Kidney (tissue), 14 donors: Measurements from ENCODE around the gene TOP3A. TPM values are rescaled to one million over a fixed set of nuclear protein-coding genes. Genes with fewer than 3 reads are reported as not detected.

Experiments
- DNase-seq, 5 donors: peaks; one replicate each; pipeline ENCODE4 v3.0.0-alpha.2; 2013 to 2020
- FAIRE-seq: peaks from 2 replicates; lab custom pipeline; 2012; peaks lifted over from hg19 to GRCh38; lab: Jason Lieb, UNC
- H3K27ac ChIP-seq, 2 donors: one replicate each; pipeline ENCODE4 v1.7.0; 2013; ENCODE audit warnings: low read depth in 2 of 2, low read length in 2 of 2, inconsistent platforms in 1 of 2
- H3K27me3 ChIP-seq: one replicate; pipeline ENCODE4 v1.7.1; 2013; ENCODE audit warnings: low read length, inconsistent platforms; ENCODE audit not compliant: control insufficient read depth, insufficient read depth
- H3K36me3 ChIP-seq, 3 donors: one replicate each; pipeline versions ENCODE4 v1.7.0 to v1.7.1; 2013; ENCODE audit warnings: low read length in 3 of 3, control low read depth in 1 of 3, inconsistent platforms in 1 of 3; ENCODE audit not compliant: insufficient read depth in 3 of 3, control insufficient read depth in 2 of 3
- H3K4me1 ChIP-seq, 3 donors: one replicate each; pipeline versions ENCODE4 v1.7.0 to v1.7.1; 2013; ENCODE audit warnings: low read length in 3 of 3, inconsistent platforms in 1 of 3, low read depth in 1 of 3; ENCODE audit not compliant: control insufficient read depth in 2 of 3, insufficient read depth in 2 of 3
- H3K4me3 ChIP-seq, 3 donors: one replicate each; pipeline versions ENCODE4 v1.7.0 to v1.8.1; 2013; ENCODE audit warnings: low read length in 3 of 3, control low read depth in 1 of 3, inconsistent platforms in 1 of 3
- H3K9ac ChIP-seq, 3 donors: one replicate each; pipeline versions ENCODE4 v1.7.0 to v1.7.1; 2013; ENCODE audit warnings: low read length in 3 of 3, control low read depth in 1 of 3, inconsistent platforms in 1 of 3
- H3K9me3 ChIP-seq, 3 donors: one replicate each; pipeline versions ENCODE4 v1.7.0 to v1.7.1; 2013; ENCODE audit warnings: low read length in 3 of 3, control low read depth in 1 of 3, inconsistent platforms in 1 of 3; ENCODE audit not compliant: control insufficient read depth in 2 of 3, insufficient read depth in 1 of 3
- intact Hi-C: fragments of 100-400 bp; cut with DNase I; formaldehyde crosslinking; loops from one replicate; pipeline ENCODE4 v1.11.1; 2022
- polyA plus RNA-seq: library from polyadenylated mRNA; stranded (reverse); fragments of 350-450 nt; fragmentation: Illumina TruSeq; extraction: RNeasy Lipid Tissue Mini Kit (QIAGEN cat#74804); gene quantifications from one replicate; pipeline ENCODE4 v1.2.3, GENCODE V29; 2014; ENCODE audit warnings: low read depth, low replicate concordance; ENCODE audit not compliant: insufficient read depth
- total RNA-seq: library from RNA; stranded (reverse); fragmentation: NEBNext Ultra II Directional; extraction: Animal tissue kit (Norgen Biotek cat#: 25700); gene quantifications from one replicate; pipeline ENCODE4 v1.2.1, GENCODE V29; 2021
- TF ChIP-seq, protein P1 (sequence below): IDR thresholded peaks from 3 replicates; pipeline ENCODE4 v1.5.1; 2012; ENCODE audit warnings: mild to moderate bottlenecking, moderate library complexity, borderline replicate concordance; ENCODE audit not compliant: insufficient read depth; ENCODE audit errors: extremely low read depth
- donor health status: control.
- donor health status: control.
- donor health status: control.
- donor health status: control.
- donor health status: control.
- donor health status: DM: yes; HTN: yes; CAD: no.
- donor health status: Normal renal cell carcinoma (clear cell type).

The TOP3A gene
- total and polyA plus RNA-seq, 2 donors from 2014 or later = 7.9 to 30.3 TPM

DNA sequence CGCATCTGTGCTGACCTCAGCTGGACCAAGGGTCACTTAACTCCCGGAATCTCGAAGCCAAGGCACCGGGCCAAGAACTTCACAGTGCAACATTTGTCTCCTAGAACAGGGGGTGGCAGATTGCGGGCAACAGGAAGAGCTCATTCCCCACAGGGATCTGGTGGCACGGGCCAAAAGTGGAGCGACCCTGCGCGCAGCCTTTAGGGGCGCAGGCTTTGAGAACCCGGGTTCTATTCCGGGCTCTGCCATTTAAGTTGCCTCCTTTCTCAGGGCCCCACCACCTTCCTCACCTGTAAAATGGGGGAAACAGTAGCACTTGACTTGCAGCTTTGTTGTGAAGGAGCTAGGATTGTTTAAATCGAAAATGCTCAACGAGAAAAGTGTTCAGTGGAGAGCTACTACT, 47.9 kb upstream of the TOP3A start:
- Histone ChIP-seq H3K4me1 (no peaks in the 10 kb centered on the region), H3K27me3 (no peaks in the 10 kb centered on the region), H3K27ac (peak overlapping the region; percentile 91 to 94), H3K4me3 (peak overlapping the region; percentile 34 to 95 (median 76)), H3K36me3 (no peaks in the 10 kb centered on the region), H3K9ac (peak overlapping the region; percentile 0 to 85 (median 70)), H3K9me3 (no peaks in the 10 kb centered on the region)
- peak; percentile 61 to 94 (median 80) for DNase-seq
- intact Hi-C loops = no loop called here
- FAIRE-seq = no peak
- TF ChIP-seq, protein P1, sequence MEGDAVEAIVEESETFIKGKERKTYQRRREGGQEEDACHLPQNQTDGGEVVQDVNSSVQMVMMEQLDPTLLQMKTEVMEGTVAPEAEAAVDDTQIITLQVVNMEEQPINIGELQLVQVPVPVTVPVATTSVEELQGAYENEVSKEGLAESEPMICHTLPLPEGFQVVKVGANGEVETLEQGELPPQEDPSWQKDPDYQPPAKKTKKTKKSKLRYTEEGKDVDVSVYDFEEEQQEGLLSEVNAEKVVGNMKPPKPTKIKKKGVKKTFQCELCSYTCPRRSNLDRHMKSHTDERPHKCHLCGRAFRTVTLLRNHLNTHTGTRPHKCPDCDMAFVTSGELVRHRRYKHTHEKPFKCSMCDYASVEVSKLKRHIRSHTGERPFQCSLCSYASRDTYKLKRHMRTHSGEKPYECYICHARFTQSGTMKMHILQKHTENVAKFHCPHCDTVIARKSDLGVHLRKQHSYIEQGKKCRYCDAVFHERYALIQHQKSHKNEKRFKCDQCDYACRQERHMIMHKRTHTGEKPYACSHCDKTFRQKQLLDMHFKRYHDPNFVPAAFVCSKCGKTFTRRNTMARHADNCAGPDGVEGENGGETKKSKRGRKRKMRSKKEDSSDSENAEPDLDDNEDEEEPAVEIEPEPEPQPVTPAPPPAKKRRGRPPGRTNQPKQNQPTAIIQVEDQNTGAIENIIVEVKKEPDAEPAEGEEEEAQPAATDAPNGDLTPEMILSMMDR = no peak

DNA sequence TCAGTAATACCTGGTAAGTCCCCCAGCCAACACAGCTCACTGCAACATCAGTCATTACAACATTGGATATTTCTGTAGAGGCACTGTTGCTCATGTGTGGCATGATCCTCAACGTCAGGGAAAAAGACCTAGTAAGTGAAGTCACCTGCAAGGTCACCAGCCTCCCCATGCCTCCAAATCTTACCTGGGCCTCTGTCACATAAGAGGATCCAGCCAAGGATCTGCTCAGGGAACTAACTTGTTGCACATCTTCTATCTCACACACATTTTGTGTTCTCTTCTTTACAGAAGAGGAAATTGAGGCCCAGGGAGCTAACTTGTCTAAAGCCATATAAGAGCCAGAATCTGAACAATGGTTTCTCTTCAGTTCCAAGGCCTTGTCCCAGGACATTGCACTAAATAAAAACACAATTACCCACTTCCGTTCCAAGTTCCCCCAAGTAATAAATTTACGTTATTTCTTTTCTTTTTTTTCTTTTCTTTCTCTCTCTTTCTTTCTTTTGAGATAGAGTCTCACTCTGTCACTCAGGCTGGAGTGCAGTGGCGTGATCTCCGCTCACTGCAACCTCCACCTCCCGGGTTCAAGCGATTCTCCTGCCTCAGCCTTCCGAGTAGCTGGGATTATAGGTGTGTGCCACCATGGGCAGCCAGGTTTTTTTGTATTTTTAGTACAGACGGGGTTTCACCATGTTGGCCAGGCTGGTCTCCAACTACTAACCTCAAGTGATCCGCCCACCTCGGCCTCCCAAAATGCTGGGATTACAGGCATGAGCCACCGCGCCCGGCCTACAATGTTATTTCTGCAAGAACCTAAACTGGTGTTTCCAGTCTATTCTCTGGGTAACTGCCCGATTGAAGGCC, 47.3 kb upstream of the TOP3A start:
- Histone ChIP-seq H3K9ac (peak overlapping the region in 1 of 3 donors; percentile 70), H3K27me3 (no peaks in the 10 kb centered on the region), H3K36me3 (no peaks in the 10 kb centered on the region), H3K9me3 (no peaks in the 10 kb centered on the region), H3K27ac (peak overlapping the region; percentile 69 to 94), H3K4me1 (no peaks in the 10 kb centered on the region), H3K4me3 (peak overlapping the region; percentile 34 to 95 (median 76))
- intact Hi-C loops = no loop called here
- DNase-seq = no peak
- TF ChIP-seq, protein P1 = no peak
- FAIRE-seq = no peak

DNA sequence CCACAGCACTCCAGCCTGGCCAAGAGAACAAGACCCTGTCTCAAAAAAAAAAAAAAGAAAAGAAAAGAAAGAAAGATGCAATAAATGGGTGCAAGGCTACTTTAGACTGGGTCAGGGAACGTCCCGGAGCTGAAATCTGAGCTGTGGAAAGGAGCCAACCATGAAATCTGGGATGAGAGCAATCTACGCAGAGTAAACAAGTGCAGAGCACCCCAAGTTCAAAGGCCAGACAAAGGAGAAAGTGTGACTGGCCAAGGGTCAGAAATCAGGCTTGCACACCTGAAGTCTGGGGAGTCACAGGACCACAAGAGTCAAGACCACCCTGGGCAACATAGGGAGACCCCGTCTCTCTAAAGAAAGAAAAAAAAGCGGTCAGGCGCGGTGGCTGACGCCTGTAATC, 45.7 kb upstream of the TOP3A start:
- DNase-seq = no peak
- no peaks in the 10 kb centered on the region for H3K9me3 ChIP-seq
- H3K27me3 ChIP-seq = no peaks in the 10 kb centered on the region
- H3K36me3 ChIP-seq = no peaks in the 10 kb centered on the region
- peak overlapping the region; percentile 43 to 53 for H3K27ac ChIP-seq
- H3K4me3 ChIP-seq = peak overlapping the region in 1 of 3 donors; percentile 32
- H3K4me1 ChIP-seq = peaks cover 0 to 2% (median 0%) of the 10 kb centered on the region in 3 donors
- TF ChIP-seq, protein P1 = no peak
- FAIRE-seq = no peak
- no peak overlapping the region for H3K9ac ChIP-seq
- intact Hi-C loops = no loop called here
